Stimulated activated CD8-positive, alpha-beta memory T cell treated with anti-CD3 and anti-CD28 coated beads, Interleukin-4, amount 100 ng/mL, for 4 hours (primary cell): ENCODE results near the gene LILRB5.
"Not testable (repeated sequence)": the region's sequence is repeated elsewhere in the genome, so short reads cannot be mapped to it uniquely, and the experiment has no call there.

ENCODE experiments used
- DNase-seq, 2 donors: peaks; one replicate each; pipeline ENCODE4 v3.0.0-alpha.2; 2020; ENCODE audit warnings: low read depth in 2 of 2, low spot score in 1 of 2

The LILRB5 gene

GRCh38 chr19:54243809-54244208 is 13.3 kb downstream of the LILRB5 start:
- not testable (repeated sequence) for DNase-seq

GRCh38 chr19:54242646-54243045 is 14.4 kb downstream of the LILRB5 start, which contains the start of gene LILRA6:
LILRA6 (minus strand) TSS chr19:54242790.
- DNase-seq = not testable (repeated sequence)

GRCh38 chr19:54242234-54242633 is 14.8 kb downstream of the LILRB5 start:
- not testable (repeated sequence) for DNase-seq

GRCh38 chr19:54240372-54241336 is 16.4 kb downstream of the LILRB5 start:
- DNase-seq = not testable (repeated sequence)

- DNase-seq = not testable (repeated sequence)
Measured at GRCh38 chr19:54239491-54240371, 17.3 kb downstream of the LILRB5 start.

- DNase-seq = no peak
Measured at GRCh38 chr19:54233941-54234340, 23.1 kb downstream of the LILRB5 start.

- DNase-seq = peak; percentile 61 to 81
Measured at GRCh38 chr19:54231077-54231931, 25.8 kb downstream of the LILRB5 start.

GRCh38 chr19:54230031-54230430 is 27.0 kb downstream of the LILRB5 start:
- DNase-seq = no peak

- DNase-seq = no peak
Measured at GRCh38 chr19:54229146-54229545, 27.9 kb downstream of the LILRB5 start.

GRCh38 chr19:54224619-54225018 is 32.5 kb downstream of the LILRB5 start:
- DNase-seq = not testable (repeated sequence)

- DNase-seq = not testable (repeated sequence)
Measured at GRCh38 chr19:54223937-54224281, 33.2 kb downstream of the LILRB5 start.

- DNase-seq = not testable (repeated sequence)
Measured at GRCh38 chr19:54223277-54223936, 33.7 kb downstream of the LILRB5 start.

- not testable (repeated sequence) for DNase-seq
Measured at GRCh38 chr19:54222474-54223276, 34.4 kb downstream of the LILRB5 start, which contains the start of gene LILRB3. LILRB3 (minus strand) TSS chr19:54223007; CDS start chr19:54222976, 31 bp downstream.

GRCh38 chr19:54221947-54222346 is 35.1 kb downstream of the LILRB5 start:
- DNase-seq = not testable (repeated sequence)

- DNase-seq = not testable (repeated sequence)
Measured at GRCh38 chr19:54219702-54220101, 37.4 kb downstream of the LILRB5 start.

GRCh38 chr19:54218960-54219661 is 38.0 kb downstream of the LILRB5 start:
- DNase-seq = no peak

- no peak for DNase-seq
Measured at GRCh38 chr19:54218259-54218658, 38.8 kb downstream of the LILRB5 start.

- DNase-seq = not testable (repeated sequence)
Measured at GRCh38 chr19:54217517-54218247, 39.4 kb downstream of the LILRB5 start.
